HG03060 (cell line): ENCODE measurements around the gene SETD6.

ENCODE experiments used
- ATAC-seq: cut with Tn5 transposase; IDR thresholded peaks from one replicate; pipeline ENCODE4 v1.9.1; 2021; ENCODE audit warnings: low read depth, moderate number of reproducible peaks; ENCODE audit not compliant: unreplicated experiment

The SETD6 gene

DNA sequence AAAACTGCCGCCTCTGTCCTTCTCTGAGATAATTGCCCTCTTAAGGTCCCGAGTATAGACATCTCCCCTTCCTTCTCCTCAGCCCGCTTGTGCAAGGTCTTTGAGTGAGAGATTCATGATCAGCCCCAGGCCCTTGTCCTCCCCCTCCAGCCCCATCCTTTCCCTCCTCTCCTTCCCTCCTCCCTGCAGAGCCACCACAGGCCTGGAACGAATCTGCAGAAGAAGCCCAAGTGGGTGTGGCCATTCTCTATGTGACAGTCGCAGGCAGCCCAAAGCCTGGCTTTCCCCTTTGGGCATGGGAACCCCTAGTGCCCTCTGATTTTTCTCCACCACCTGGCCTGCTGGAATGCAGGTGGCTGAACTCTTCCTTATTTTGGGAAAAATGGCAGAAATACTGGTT lies 22.6 kb upstream of the SETD6 start:
- ATAC-seq, result no peak

GRCh38 chr16:58493756-58494431 lies 21.4 kb upstream of the SETD6 start:
- no peak for ATAC-seq

DNA sequence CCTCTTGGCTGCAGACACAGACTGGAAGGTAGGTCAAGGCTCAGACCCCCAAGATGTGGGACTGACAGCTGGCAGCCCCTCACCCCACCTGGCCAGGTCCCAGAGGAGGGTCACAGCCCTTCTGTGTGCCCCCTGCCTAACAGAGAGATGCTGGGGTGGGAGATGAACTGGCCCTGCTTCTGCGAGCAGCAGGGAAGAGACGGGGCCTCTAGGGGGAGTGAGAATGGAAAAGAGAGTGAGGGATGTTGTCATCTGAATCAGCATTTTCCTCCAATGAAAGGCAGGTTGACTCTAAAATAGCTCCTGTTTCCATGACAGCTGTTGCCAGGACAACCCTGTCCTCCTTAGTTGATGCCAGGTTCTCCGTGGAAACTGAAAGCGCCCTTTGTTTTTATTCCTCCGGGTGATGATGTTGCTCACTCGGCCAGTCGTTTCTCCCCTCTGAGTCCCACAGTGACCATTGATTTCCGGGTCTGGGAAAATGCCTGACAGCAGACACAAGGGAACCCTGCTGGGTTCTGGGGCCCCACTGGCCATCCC lies 20.3 kb upstream of the SETD6 start:
- ATAC-seq, result peak; percentile 69

DNA sequence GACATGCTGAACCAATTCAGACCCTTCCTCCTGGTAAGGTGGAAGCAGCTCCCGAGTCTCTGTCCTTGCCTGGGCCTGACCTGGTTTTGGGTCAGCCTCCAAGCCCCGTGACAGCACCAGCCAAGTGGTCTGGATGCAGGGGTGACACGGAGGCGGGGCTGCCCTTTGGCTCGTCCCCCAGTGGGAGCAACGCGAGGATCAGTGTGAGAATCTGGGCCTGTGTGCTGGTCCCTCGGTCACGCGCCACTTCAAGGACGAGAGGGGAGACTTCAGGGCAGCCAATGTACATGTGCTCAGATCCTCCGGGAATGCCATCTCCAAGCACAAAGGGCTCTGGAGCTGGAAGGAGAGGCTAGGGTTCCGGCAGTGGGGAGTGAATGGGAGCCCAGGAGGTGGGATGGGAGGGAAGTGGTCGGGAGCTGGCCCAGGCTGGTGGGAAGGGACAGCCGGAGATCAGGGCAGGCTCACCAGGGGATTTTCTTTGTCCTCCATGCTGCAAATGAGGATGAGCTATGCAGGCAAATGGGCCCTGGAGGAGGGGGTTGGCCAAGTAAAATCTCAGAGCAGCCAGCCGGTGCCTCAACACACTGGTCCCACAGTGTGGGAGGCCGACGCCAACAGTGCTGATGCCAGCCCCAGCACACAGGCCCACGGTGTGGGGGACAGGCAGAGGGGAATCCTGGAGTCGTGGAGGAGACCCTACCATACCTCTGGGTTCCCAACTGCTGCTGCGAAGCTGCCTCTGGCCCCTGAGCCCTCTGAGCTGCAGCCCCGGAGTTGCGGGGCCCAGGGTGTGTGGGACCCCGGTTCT lies 19.6 kb upstream of the SETD6 start:
- no peak for ATAC-seq

GRCh38 chr16:58497468-58497867 lies 17.8 kb upstream of the SETD6 start:
- ATAC-seq, result no peak

DNA sequence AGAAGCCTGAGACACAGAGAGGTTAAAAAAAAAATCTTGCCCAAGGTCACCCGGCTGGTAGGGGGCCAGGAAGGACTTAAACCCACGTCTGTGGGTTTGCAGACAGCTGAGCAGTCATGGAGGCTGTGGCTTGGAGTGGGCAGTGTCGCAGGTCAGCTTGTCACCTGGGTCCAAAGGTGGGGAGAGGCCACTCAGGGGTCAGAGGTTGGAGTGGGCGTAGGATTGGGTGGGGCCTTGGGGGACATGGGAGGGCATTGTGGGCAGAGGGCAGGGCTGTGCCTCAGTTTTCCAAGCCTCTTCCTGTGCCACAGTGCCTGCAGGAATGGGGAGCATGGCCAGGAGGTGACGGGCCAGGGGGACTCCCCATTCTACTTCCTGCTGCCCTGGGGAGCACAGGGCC lies 17.4 kb upstream of the SETD6 start:
- no peak for ATAC-seq

DNA sequence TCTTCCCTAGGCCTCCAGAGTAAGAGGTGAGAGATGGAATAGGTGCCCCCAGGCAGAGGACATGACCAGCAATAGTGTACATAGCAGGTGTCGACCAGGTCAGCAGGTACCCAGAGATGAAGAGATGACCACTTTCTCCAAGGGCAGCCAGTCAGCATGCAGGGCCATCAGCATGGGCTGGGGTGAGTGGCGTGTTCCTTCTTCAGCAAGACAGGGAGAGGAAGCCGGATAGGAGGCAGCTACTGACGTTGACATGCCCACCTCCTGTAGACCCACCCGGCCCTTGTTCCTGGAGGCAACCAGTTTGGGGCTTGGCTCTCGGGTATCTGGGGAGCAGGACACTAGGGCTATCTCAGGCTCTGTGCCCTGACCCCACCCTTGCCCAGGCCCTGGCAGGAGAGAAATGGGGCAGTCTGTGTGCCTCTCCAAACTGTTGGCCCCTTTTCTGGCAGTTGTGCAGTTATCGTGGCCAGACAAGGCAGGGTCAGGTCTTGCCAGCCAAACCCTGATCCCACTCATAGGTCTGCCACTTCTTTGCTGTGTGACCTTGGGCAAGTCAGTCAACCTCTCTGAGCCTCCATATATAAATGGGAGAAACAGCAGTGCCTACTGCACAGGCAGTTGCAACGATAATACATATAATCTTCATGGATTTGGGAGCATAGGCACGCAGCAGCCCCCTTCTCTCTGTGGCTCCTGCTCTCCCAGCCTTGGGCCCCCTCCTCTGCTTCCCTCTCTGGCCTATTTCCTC lies 16.8 kb upstream of the SETD6 start:
- ATAC-seq, result no peak

DNA sequence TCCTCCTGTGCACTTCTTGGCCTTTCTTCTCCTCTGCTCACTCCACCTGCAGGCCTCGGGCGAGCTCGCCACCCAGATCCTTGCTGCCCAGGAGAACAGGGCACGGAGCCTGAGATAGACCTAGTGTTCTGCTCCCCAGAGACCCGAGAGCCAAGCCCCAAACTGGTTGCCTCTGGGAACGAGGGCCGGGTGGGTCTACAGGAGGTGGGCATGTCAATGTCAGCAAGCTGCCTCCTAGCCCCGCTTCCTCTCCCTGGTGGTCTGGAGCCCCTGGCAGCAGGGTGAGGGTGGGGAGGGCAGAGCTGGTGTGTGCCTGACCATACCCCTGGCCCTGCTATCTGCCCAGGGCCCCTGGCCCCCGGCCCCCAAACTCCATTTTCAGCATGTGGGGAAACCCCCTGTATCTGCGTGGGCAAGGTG lies 16.2 kb upstream of the SETD6 start:
- no peak for ATAC-seq

- peak; percentile 48 for ATAC-seq
Observed at GRCh38 chr16:58499615-58500351, 15.5 kb upstream of the SETD6 start, which contains the start of gene NDRG4. Gene NDRG4 (plus strand): TSS chr16:58500143. CDS start chr16:58500249, 106 bp downstream.

DNA sequence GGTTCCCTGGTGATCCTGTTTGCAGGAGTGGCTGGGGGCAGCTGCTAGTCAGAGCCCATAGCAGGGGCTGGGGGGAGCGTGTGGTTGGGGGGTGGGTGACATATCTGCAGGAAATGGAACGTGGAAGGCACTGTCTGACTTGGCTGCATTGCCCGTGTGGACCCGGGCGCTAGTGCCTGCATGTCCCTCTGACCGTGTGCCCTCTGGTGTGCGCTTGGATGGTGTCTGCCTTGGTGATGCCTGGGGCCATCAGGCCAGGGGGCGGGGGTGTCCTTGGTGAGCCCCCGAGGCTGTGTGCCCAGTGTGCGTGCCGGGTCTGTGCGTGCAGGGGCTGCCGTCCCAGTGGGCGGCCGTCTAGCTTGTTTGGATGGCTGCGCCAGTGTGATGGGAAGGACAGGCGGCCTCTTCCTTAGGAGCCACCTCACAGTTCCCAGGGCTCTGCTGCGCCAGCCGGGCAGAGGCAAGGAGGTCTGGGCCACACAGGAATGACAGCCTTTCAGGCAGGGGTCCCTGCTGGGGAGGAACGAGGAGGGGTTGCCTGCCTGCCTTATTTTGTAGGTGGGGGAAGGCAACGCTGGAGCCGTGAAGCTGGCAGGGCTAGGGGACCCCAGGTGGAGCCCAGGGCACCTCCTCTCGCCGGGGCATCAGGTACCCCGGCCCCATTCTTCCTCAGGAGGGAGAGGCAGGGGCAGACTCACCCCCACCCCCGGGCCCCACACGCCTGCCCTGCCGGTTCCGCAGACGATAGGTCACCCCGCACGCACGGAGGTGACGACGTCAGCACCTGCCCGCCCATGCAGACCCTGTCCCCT lies 14.7 kb upstream of the SETD6 start:
- no peak for ATAC-seq

DNA sequence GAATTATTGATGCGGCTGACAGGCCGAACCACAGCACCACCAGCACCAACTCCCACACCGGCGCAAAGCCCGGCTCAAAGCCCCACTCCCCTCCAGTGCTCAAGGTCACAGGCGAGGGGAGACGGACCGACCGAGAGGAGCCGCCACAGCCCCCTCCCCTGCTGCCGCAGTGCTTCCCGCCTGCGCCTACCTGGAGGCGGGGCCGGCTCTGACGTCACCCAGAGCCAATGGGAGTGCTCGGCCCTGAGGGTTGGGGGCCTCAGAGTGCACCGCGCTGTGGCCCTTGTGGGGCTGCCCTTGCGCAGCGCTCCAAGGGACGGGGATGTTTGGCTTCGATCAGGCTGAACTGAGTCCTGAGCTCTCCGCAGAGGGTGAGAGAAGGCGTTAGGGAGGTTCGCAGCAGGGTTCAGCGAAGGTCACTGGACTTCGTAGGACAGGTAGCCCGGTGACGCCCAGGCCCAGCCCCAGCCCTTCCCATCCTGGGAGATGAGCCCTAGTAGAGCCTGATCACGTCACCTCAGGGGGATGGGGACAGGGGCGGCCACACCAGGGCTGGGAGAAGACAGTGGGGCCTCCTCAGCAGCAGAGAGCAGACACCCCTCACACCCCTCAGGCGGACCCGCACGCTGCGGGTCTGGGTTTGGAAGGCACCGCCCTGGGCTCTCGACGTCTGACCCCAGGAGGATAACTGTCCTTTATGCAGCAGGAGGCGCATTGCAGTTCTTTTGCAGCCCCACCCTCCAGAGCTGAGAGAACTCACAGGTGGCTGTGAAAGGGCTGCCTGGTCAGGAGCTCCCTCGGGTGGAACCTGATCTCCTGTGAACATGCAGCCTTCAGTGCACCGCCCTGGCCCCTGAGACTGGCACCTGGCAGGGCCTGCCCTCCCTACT lies 13.8 kb upstream of the SETD6 start:
- ATAC-seq, result no peak

DNA sequence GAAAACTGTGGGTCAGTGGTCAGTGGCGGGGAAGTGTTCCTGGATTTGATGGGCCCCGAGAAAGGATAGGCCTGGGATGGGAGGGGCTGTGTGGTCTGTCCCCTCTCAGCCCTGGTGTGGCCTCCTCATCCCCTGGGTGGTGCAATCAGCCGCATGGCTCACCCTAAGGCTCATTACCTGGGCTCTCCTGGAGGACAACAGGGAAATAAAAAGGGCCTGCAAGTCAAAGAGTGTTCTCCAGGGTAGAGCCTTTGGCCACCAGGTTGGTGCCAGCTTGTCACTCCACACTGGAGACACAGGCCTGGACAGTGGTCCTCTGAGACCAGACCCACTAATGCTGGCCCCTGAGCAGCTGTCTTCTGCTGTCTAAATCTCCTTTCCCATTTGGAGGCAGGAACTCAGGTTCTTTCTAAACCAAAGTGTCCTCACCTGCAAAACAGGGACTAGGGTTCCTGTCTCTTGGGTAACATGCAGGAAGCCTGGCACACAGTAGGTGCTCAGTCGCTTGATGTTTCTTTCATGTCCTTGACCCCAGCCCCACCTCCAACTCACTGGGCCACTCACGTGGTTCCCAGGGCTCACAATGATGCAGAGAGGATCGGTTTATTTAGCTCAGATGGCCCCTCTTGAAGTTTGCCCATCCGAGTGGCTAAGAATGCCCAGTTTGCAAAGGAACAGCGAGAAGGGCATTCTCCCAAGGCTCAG lies 12.9 kb upstream of the SETD6 start:
- no peak for ATAC-seq

- ATAC-seq, result no peak
Observed at GRCh38 chr16:58503166-58503862, 12.0 kb upstream of the SETD6 start.

DNA sequence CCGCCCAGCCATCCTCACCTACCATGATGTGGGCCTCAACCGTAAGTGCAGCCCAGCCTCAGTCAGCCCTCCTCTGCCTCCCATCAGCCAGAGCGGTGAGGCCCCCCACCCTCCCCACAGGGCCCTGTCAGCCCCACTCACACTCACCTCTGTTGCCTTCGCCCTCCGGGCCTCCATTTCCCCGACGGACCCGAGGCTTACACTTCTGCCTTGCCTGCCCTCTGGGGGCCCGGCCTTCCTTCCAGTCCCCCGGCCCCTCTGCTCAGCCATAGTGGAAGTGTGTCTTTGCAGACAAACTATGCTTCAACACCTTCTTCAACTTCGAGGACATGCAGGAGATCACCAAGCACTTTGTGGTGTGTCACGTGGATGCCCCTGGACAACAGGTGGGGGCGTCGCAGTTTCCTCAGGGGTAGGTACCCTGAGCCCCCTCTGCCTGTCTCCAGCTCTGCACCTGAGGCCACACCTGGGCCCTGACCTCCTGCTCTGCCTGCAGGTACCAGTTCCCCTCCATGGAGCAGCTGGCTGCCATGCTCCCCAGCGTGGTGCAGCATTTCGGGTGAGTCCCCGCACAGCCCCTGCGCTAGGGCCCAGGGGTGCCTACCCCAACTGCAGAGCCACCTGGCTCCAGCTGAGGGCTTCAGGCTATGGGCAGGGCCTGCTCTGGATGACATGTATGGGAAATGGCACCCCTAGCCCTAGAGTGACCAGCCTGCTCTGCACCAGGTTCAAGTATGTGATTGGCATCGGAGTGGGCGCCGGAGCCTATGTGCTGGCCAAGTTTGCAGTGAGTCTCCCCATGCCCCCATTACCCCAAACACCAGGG lies 11.2 kb upstream of the SETD6 start:
- no peak for ATAC-seq

GRCh38 chr16:58506241-58507194 lies 8.8 kb upstream of the SETD6 start:
- ATAC-seq, result no peak
